K562 (cell line): Measurements from ENCODE around the gene KIF19. TPM values are rescaled to one million over a fixed set of nuclear protein-coding genes. Genes with fewer than 3 reads are reported as not detected.

ENCODE experiments used
- ATAC-seq: fragments of 200-7000 bp; cut with Tn5 transposase; 3 replicates; pipeline ENCODE4 v1.9.1; 2020; ENCODE audit warnings: moderate library complexity
- BruUV-seq: library from RNA; stranded (reverse); fragments of 400-500 nt; replicated peaks from 2 replicates; lab custom pipeline; 2021; lab: Mats Ljungman, UMichigan
- CTCF ChIA-PET: fragments of 300-600 bp; formaldehyde crosslinking; extraction: SDS; loops from one replicate; lab custom pipeline; 2021; ENCODE audit warnings: low intra/inter-chr PET ratio; lab: Yijun Ruan, JAX
- POLR2A ChIA-PET: fragments of 300-600, 350-650 bp; sonication (Branson Sonifier 250); formaldehyde crosslinking; extraction: SDS; loops from one replicate; lab custom pipeline; 2021; ENCODE audit warnings: antibody characterized with exemption, inconsistent platforms; lab: Yijun Ruan, JAX
- DNase-seq, 4 experiments: peaks; one replicate each; pipeline versions ENCODE4 v3.0.0 to v3.0.0-alpha.2; 2011 to 2018; ENCODE audit warnings: low spot score in 3 of 4, mixed read lengths in 3 of 4; ENCODE audit errors: extremely low read depth in 1 of 4
- FAIRE-seq: peaks from 2 replicates; lab custom pipeline; 2011; peaks lifted over from hg19 to GRCh38; lab: Jason Lieb, UNC
- H2AFZ ChIP-seq: 2 replicates; pipeline ENCODE4 v1.6.0; 2011; ENCODE audit warnings: low read depth, low read length, control low read depth, inconsistent platforms
- H3K27ac ChIP-seq: fragments of 200-600 bp; 3 replicates; pipeline ENCODE4 v1.8.0; 2011; ENCODE audit warnings: low read depth, mild to moderate bottlenecking, control low read depth, inconsistent platforms, low read length, moderate library complexity, mixed read lengths; ENCODE audit errors: extremely low read depth
- H3K27me3 ChIP-seq, 2 experiments: fragments of 300-600 bp in 1 of 2; 2 replicates in 1 of 2; 3 replicates in 1 of 2; pipeline versions ENCODE4 v1.6.0 to v1.8.0; 2011; ENCODE audit warnings: inconsistent platforms in 2 of 2, low read length in 2 of 2, mild to moderate bottlenecking in 1 of 2, mixed read lengths in 1 of 2, moderate library complexity in 1 of 2; ENCODE audit not compliant: control insufficient read depth in 2 of 2, insufficient read depth in 2 of 2
- H3K36me3 ChIP-seq: fragments of 300-600 bp; 3 replicates; pipeline ENCODE4 v1.8.0; 2011; ENCODE audit warnings: mild to moderate bottlenecking, low read length, inconsistent platforms; ENCODE audit not compliant: control insufficient read depth, insufficient read depth
- H3K4me1 ChIP-seq, 2 experiments: fragments of 200-600 bp in 1 of 2; replicated peaks in 1 of 2; 2 replicates in 1 of 2; 3 replicates in 1 of 2; pipeline versions ENCODE4 v1.5.1 to v1.8.0; 2011; ENCODE audit warnings: inconsistent platforms in 2 of 2, low read length in 2 of 2, mild to moderate bottlenecking in 1 of 2, mixed read lengths in 1 of 2, moderate library complexity in 1 of 2; ENCODE audit not compliant: control insufficient read depth in 2 of 2, insufficient read depth in 2 of 2
- H3K4me2 ChIP-seq: 2 replicates; pipeline ENCODE4 v1.6.1; 2011; ENCODE audit warnings: low read length, control low read depth, inconsistent platforms, mixed read lengths; ENCODE audit not compliant: insufficient read depth
- H3K4me3 ChIP-seq: fragments of 200-600 bp; sonication (generic), shearing (Covaris generic); 2 replicates; pipeline ENCODE4 v1.5.1; 2016; ENCODE audit warnings: control low read depth, inconsistent platforms
- H3K79me2 ChIP-seq: fragments of 200-600 bp; 3 replicates; pipeline ENCODE4 v1.8.0; 2011; ENCODE audit warnings: low read length, inconsistent platforms; ENCODE audit not compliant: control insufficient read depth, insufficient read depth
- H3K9ac ChIP-seq, 2 experiments: 2 replicates each; pipeline versions ENCODE4 v1.6.0 to v1.6.1; 2011; ENCODE audit warnings: low read depth in 2 of 2, low read length in 2 of 2, control low read depth in 1 of 2, inconsistent platforms in 1 of 2, mild to moderate bottlenecking in 1 of 2, mixed read lengths in 1 of 2; ENCODE audit not compliant: insufficient read depth in 1 of 2
- H3K9me1 ChIP-seq: one replicate; pipeline ENCODE4 v1.6.0; 2011; ENCODE audit warnings: inconsistent platforms, mild to moderate bottlenecking, low read length, moderate library complexity; ENCODE audit not compliant: control insufficient read depth, insufficient read depth
- H3K9me3 ChIP-seq: replicated peaks from 2 replicates; pipeline ENCODE4 v1.5.1; 2011; ENCODE audit warnings: low read depth, low read length, inconsistent platforms; ENCODE audit not compliant: control insufficient read depth, insufficient read depth
- H4K20me1 ChIP-seq: replicated peaks from 2 replicates; pipeline ENCODE4 v1.6.1; 2011; ENCODE audit warnings: low read length, inconsistent platforms, mixed read lengths; ENCODE audit not compliant: control insufficient read depth, insufficient read depth
- NEUROD1 ChIP-seq: fragments of 150-350 bp; IDR thresholded peaks from 2 replicates; pipeline ENCODE4 v1.6.1; 2014; ENCODE audit warnings: borderline replicate concordance, low read length, low read depth; ENCODE audit not compliant: partially characterized antibody
- POLR2AphosphoS2 ChIP-seq: IDR thresholded peaks from 2 replicates; pipeline ENCODE4 v1.6.1; 2012; ENCODE audit warnings: low read length, improper control_type of control experiment
- RAD21 ChIP-seq, 2 experiments: fragments of 250-450 bp in 1 of 2; fragments of 450-650 bp in 1 of 2; sonication (Bioruptor Pico) in 1 of 2; formaldehyde crosslinking in 1 of 2; IDR thresholded peaks in 1 of 2; conservative IDR thresholded peaks in 1 of 2; 2 replicates each; pipeline versions ENCODE4 v1.4.0 to v1.8.0; 2020 to 2022; ENCODE audit warnings: mild to moderate bottlenecking in 2 of 2, moderate library complexity in 1 of 2
- ZNF253 ChIP-seq: fragments of 250-450 bp; sonication (Bioruptor Pico); conservative IDR thresholded peaks from 2 replicates; pipeline ENCODE4 v1.6.1; 2021; ENCODE audit warnings: mild to moderate bottlenecking
- WGBS: fragments of 100-300 bp; shearing (Covaris generic); methylation state at CpG from one replicate; pipeline ENCODE4 v1.1.6; 2016; ENCODE audit warnings: low coverage, mixed read lengths; ENCODE audit not compliant: insufficient coverage; ENCODE audit errors: missing lambda C conversion rate; 5-methylcytosine and 5-hydroxymethylcytosine counted together
- in situ Hi-C: fragments of 300-500 bp; cut with MboI; formaldehyde crosslinking; loops from 4 replicates; pipeline ENCODE4 v1.15.0; 2018; ENCODE audit warnings: inconsistent platforms, mixed read lengths
- intact Hi-C: fragments of 100-400 bp; cut with micrococcal nuclease; formaldehyde crosslinking; loops from 2 replicates; pipeline ENCODE4 v1.14.2; 2022
- polyA plus RNA-seq, 8 experiments: library from polyadenylated mRNA; depleted of rRNA in 4 of 8; stranded (reverse) in 5 of 8; unstranded in 3 of 8; fragments of >200 nt; fragmentation: Nextera tagmentation in 2 of 8; fragmentation: Illumina TruSeq in 1 of 8; extraction: Ambion mirVana in 2 of 8; extraction: Trizol in 1 of 8; gene quantifications; 2 replicates each; pipeline versions ENCODE4 v1.2.1 to v1.2.3, GENCODE V29; 2011 to 2014; ENCODE audit warnings: inconsistent platforms in 1 of 8, missing spikeins in 1 of 8
- total RNA-seq, 7 experiments: library from RNA; depleted of rRNA in 6 of 7; stranded (reverse); fragments of >200 nt in 6 of 7; fragmentation: Illumina TruSeq in 2 of 7; extraction: Trizol in 2 of 7; gene quantifications; 2 replicates each; pipeline versions ENCODE4 v1.2.1 to v1.2.3, GENCODE V29; 2011 to 2021; ENCODE audit warnings: low replicate concordance in 1 of 7
- TF ChIP-seq, protein P1 (sequence below): sonication (generic); formaldehyde crosslinking; IDR thresholded peaks from 2 replicates; pipeline ENCODE4 v1.8.0; 2023; ENCODE audit warnings: missing genetic modification reagents, mild to moderate bottlenecking, borderline replicate concordance

KIF19 gene
- total and polyA plus RNA-seq, 9 of the 15 experiments (the other 6 are each of a cell fraction or from before 2014, with no cell fraction given), result 0.10 TPM; not detected in 8

DNA sequence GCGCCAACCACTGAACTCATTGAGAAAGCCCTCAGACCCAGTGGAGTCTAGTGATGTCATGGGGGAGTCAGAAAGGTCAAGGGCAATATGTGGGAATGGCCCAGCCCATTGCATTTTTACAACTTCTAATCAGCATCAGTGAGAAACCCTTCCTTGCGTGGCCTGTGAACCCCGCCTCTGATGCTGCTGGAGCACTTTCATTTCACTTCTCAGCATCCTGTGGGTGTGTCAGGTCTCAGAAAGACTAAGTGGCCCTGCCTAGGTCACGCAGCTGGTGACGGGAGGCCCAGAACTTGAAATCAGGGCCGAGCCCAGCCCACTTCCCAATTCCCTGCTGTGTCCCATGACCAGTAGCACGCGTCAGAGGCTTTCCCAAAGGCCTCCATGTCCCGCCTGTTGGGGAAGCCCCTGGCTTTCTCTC lies 45.9 kb upstream of the KIF19 start (continued):
- TF ChIP-seq RAD21 (CRISPR knock-in tag; conservative IDR thresholded peaks at IDR 0.05 in 1 of 2, IDR thresholded peaks at IDR 0.05 in 1 of 2) (no peak), POLR2AphosphoS2 (no peak), ZNF253 (CRISPR knock-in tag) (no peak)

DNA sequence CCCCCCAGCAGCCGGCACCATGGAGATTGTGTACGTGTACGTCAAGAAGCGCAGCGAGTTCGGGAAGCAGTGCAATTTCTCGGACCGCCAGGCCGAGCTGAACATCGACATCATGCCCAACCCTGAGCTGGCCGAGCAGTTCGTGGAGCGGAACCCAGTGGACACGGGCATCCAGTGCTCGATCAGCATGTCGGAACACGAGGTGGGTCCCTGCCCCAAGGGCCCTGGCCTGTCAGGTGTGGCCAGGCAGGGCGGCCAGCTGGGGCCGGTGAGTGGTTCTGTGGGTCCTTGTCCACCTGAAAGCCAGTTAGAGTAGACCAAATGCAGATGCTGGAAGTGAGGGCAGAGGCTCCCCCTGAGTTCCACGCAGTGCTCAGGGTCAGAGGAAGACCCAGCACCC lies 44.2 kb upstream of the KIF19 start:
- H3K27me3 ChIP-seq, result peaks cover 0 to 3% of the 10 kb centered on the region in 2 experiments; a peak in 3 of 5 replicates
- no peak overlapping the region for H3K4me3 ChIP-seq
- FAIRE-seq (no peak), DNase-seq (no peak), ATAC-seq (no peak)
- intact Hi-C loops, result loop anchor here (5.0 kb wide), 1 partner anchor 69 kb away; the partner anchor contains the start of gene TTYH2
- no peak overlapping the region for H3K27ac ChIP-seq
- no peaks in the 10 kb centered on the region for H3K36me3 ChIP-seq
- no peak overlapping the region for H3K9ac ChIP-seq
- H3K9me1 ChIP-seq, result no peaks in the 10 kb centered on the region
- WGBS, result 73% methylated on average over 16 of the region's 20 CpGs
- H3K79me2 ChIP-seq, result no peaks in the 10 kb centered on the region
- H3K9me3 ChIP-seq, result no peaks in the 10 kb centered on the region
- TF ChIP-seq, protein P1, sequence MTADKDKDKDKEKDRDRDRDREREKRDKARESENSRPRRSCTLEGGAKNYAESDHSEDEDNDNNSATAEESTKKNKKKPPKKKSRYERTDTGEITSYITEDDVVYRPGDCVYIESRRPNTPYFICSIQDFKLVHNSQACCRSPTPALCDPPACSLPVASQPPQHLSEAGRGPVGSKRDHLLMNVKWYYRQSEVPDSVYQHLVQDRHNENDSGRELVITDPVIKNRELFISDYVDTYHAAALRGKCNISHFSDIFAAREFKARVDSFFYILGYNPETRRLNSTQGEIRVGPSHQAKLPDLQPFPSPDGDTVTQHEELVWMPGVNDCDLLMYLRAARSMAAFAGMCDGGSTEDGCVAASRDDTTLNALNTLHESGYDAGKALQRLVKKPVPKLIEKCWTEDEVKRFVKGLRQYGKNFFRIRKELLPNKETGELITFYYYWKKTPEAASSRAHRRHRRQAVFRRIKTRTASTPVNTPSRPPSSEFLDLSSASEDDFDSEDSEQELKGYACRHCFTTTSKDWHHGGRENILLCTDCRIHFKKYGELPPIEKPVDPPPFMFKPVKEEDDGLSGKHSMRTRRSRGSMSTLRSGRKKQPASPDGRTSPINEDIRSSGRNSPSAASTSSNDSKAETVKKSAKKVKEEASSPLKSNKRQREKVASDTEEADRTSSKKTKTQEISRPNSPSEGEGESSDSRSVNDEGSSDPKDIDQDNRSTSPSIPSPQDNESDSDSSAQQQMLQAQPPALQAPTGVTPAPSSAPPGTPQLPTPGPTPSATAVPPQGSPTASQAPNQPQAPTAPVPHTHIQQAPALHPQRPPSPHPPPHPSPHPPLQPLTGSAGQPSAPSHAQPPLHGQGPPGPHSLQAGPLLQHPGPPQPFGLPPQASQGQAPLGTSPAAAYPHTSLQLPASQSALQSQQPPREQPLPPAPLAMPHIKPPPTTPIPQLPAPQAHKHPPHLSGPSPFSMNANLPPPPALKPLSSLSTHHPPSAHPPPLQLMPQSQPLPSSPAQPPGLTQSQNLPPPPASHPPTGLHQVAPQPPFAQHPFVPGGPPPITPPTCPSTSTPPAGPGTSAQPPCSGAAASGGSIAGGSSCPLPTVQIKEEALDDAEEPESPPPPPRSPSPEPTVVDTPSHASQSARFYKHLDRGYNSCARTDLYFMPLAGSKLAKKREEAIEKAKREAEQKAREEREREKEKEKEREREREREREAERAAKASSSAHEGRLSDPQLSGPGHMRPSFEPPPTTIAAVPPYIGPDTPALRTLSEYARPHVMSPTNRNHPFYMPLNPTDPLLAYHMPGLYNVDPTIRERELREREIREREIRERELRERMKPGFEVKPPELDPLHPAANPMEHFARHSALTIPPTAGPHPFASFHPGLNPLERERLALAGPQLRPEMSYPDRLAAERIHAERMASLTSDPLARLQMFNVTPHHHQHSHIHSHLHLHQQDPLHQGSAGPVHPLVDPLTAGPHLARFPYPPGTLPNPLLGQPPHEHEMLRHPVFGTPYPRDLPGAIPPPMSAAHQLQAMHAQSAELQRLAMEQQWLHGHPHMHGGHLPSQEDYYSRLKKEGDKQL (CRISPR knock-in tag), result 0 out of 2 replicates have a peak, but pooled peaks have one; percentile 11
- no peak for TF ChIP-seq NEUROD1
- H4K20me1 ChIP-seq, result no peaks in the 10 kb centered on the region
- no TSS peak for BruUV-seq
- H2AFZ ChIP-seq, result no peak overlapping the region
- H3K4me2 ChIP-seq, result no peak overlapping the region
- ChIA-PET POLR2A (interaction anchor here (0.6 to 1.9 kb wide), 7 partner anchors 10 to 352 kb away, joined by 3 to 6 read pairs (median 3); no protein-coding TSS in a partner anchor), CTCF (no interaction called here)
- in situ Hi-C loops, result loop anchor here (5.0 kb wide), 1 partner anchor 64 kb away; no protein-coding TSS in a partner anchor
- H3K4me1 ChIP-seq, result peaks cover 14 to 26% of the 10 kb centered on the region in 2 experiments
